GM13977 (cell line): ENCODE measurements around the gene NXPH3.
A peak's percentile ranks its signal among the peaks of the same experiment; 100 is the strongest.

Source experiments
- DNase-seq: peaks from one replicate; pipeline ENCODE4 v3.0.0; 2012; ENCODE audit warnings: low spot score
- in situ Hi-C: fragments of 300-500 bp; cut with MboI; formaldehyde crosslinking; loops from one replicate; pipeline ENCODE4 v1.12.0; 2022; ENCODE audit warnings: low sequenced_read_pairs, low pct_unique_long_range_greater_than_20kb, mixed read lengths, inconsistent platforms; ENCODE audit not compliant: unreplicated experiment
- TF ChIP-seq, protein P1 (sequence below): IDR thresholded peaks from 2 replicates; pipeline ENCODE4 v1.5.1; 2012; ENCODE audit warnings: mild to moderate bottlenecking, control low read depth; ENCODE audit not compliant: insufficient read depth; ENCODE audit errors: extremely low read depth, missing control alignments

Gene NXPH3

DNA sequence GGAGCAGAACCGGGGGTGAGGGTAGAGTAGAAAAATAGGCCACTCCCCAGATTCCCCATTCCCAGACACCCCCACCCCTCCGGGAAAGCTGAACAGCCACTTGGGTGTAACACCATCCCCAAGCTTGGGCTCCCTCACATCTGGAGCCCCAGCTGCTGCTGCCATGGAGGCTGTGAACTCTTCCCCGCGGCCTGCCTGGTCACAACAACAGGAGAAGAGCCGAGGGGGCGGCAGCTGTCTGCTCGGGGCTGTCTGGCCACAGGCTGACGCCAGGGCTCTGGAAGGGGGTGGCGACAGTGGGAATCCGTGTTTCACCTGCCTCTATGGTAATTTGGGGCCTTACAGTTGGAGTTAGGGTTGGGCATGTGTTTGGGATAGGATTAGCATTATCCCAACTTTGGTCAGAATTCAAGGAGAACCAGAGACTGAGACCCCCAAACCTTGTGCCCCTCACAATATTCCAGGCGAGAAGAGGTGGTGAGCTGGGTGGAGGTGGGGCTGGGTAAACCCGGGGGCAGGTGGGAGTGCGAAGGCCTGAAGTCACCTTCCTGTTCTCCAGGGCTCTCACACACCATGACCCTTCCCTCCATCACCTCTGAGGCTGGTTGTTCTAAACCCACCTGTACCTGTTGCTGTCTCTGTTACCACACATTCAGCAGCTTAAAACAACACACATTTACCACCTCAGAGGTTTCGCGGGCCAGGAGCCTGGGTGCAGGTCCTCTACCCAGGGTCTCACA, 29.7 kb upstream of the NXPH3 start:
- DNase-seq, result peak; percentile 5
- TF ChIP-seq, protein P1, sequence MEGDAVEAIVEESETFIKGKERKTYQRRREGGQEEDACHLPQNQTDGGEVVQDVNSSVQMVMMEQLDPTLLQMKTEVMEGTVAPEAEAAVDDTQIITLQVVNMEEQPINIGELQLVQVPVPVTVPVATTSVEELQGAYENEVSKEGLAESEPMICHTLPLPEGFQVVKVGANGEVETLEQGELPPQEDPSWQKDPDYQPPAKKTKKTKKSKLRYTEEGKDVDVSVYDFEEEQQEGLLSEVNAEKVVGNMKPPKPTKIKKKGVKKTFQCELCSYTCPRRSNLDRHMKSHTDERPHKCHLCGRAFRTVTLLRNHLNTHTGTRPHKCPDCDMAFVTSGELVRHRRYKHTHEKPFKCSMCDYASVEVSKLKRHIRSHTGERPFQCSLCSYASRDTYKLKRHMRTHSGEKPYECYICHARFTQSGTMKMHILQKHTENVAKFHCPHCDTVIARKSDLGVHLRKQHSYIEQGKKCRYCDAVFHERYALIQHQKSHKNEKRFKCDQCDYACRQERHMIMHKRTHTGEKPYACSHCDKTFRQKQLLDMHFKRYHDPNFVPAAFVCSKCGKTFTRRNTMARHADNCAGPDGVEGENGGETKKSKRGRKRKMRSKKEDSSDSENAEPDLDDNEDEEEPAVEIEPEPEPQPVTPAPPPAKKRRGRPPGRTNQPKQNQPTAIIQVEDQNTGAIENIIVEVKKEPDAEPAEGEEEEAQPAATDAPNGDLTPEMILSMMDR, result no peak
- in situ Hi-C loops, result no loop called here

GRCh38 chr17:49546546-49547535, 28.8 kb upstream of the NXPH3 start:
- in situ Hi-C loops, result no loop called here
- TF ChIP-seq, protein P1, result no peak
- peak; percentile 13 for DNase-seq

GRCh38 chr17:49547566-49547965, 28.1 kb upstream of the NXPH3 start:
- DNase-seq, result peak; percentile 9
- in situ Hi-C loops, result no loop called here

GRCh38 chr17:49548051-49548505, 27.6 kb upstream of the NXPH3 start:
- TF ChIP-seq, protein P1, result no peak
- in situ Hi-C loops, result no loop called here
- peak; percentile 13 for DNase-seq

More at GRCh38 chr17:49547566-49547965, 28.1 kb upstream of the NXPH3 start:
- TF ChIP-seq, protein P1, result no peak

GRCh38 chr17:49548506-49549310, 27.0 kb upstream of the NXPH3 start:
- peak; percentile 59 for DNase-seq
- in situ Hi-C loops, result no loop called here
- TF ChIP-seq, protein P1, result peak; percentile 72

- TF ChIP-seq, protein P1, result no peak
- no peak for DNase-seq
- in situ Hi-C loops, result no loop called here
Observed at GRCh38 chr17:49549311-49549605, 26.4 kb upstream of the NXPH3 start.
